DND-41 (cell line): ENCODE data around the gene SLC10A7.

ENCODE experiments used
- ATAC-seq: fragments of 200-7000 bp; cut with Tn5 transposase; 3 replicates; pipeline ENCODE4 v1.9.1; 2021; ENCODE audit warnings: low read depth; ENCODE audit not compliant: insufficient read depth
- DNase-seq: peaks from one replicate; pipeline ENCODE4 v3.0.0-alpha.2; 2020
- H2AFZ ChIP-seq: 2 replicates; pipeline ENCODE4 v1.6.0; 2012; ENCODE audit warnings: low read depth, low read length
- H3K27ac ChIP-seq: 2 replicates; pipeline ENCODE4 v1.5.1; 2012; ENCODE audit warnings: low read length, inconsistent platforms
- H3K27me3 ChIP-seq: fragments of 200-600 bp; sonication (generic); 2 replicates; pipeline ENCODE4 v1.6.0; 2012; ENCODE audit warnings: low read length, mild to moderate bottlenecking, inconsistent platforms; ENCODE audit not compliant: insufficient read depth, poor library complexity
- H3K36me3 ChIP-seq: 2 replicates; pipeline ENCODE4 v1.5.1; 2012; ENCODE audit warnings: low read length, inconsistent platforms; ENCODE audit not compliant: insufficient read depth
- H3K4me1 ChIP-seq: 2 replicates; pipeline ENCODE4 v1.5.1; 2012; ENCODE audit warnings: mild to moderate bottlenecking, low read length; ENCODE audit not compliant: insufficient read depth
- H3K4me2 ChIP-seq: 2 replicates; pipeline ENCODE4 v1.6.0; 2012; ENCODE audit warnings: mild to moderate bottlenecking, moderate library complexity, low read length, inconsistent platforms; ENCODE audit not compliant: insufficient read depth
- H3K4me3 ChIP-seq, 2 experiments: fragments of 200-600 bp in 1 of 2; shearing (Covaris generic) in 1 of 2; 2 replicates each; pipeline ENCODE4 v1.5.1; 2012 to 2016; ENCODE audit warnings: inconsistent platforms in 2 of 2, low read length in 2 of 2, mild to moderate bottlenecking in 2 of 2, low read depth in 1 of 2, moderate library complexity in 1 of 2
- H3K79me2 ChIP-seq: 2 replicates; pipeline ENCODE4 v1.6.0; 2012; ENCODE audit warnings: low read length, inconsistent platforms; ENCODE audit not compliant: insufficient read depth
- H3K9ac ChIP-seq: 2 replicates; pipeline ENCODE4 v1.6.0; 2012; ENCODE audit warnings: low read depth, mild to moderate bottlenecking, inconsistent platforms, low read length, moderate library complexity
- H3K9me3 ChIP-seq: 2 replicates; pipeline ENCODE4 v1.5.1; 2012; ENCODE audit warnings: low read length, moderate library complexity, mild to moderate bottlenecking, inconsistent platforms; ENCODE audit not compliant: insufficient read depth, severe bottlenecking
- H4K20me1 ChIP-seq: 2 replicates; pipeline ENCODE4 v1.6.0; 2012; ENCODE audit warnings: low read length; ENCODE audit not compliant: insufficient read depth
- EZH2 ChIP-seq: IDR thresholded peaks from 3 replicates; pipeline ENCODE4 v1.6.1; 2012; ENCODE audit warnings: borderline replicate concordance, low read depth, mild to moderate bottlenecking, moderate library complexity, low read length, inconsistent platforms; ENCODE audit not compliant: severe bottlenecking
- TF ChIP-seq, protein P1 (sequence below): IDR thresholded peaks from 2 replicates; pipeline ENCODE4 v1.5.1; 2012; ENCODE audit warnings: borderline replicate concordance, low read length, moderate library complexity, mild to moderate bottlenecking; ENCODE audit not compliant: poor library complexity, severe bottlenecking; ENCODE audit errors: extremely low read depth

Gene SLC10A7

DNA sequence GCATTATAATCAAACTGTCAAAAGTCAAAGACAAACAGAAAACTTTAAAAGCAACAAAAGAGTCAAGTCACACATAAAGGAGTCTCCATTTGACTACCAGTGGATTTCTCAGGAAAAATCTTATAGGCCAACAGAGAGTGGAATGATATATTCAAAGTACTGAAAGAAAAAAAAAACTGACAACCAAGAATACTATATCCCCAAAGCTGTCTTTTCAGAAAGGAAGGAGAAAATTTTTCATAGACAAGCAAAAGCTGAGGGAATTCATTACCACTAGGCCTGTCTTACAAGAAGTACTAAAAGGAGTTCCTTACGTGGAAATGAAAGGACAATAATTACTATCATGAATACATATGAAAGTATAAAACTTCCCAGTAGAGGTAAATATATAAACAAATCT is 39.0 kb downstream of the SLC10A7 start:
- H3K4me2 ChIP-seq = no peak overlapping the region
- peaks cover 16% of the 10 kb centered on the region; the same call in 1 of the 2 replicates for H3K36me3 ChIP-seq
- H3K27ac ChIP-seq = no peak overlapping the region
- H3K4me3 ChIP-seq = no peak overlapping the region
- H4K20me1 ChIP-seq = no peaks in the 10 kb centered on the region
- TF ChIP-seq, protein P1, sequence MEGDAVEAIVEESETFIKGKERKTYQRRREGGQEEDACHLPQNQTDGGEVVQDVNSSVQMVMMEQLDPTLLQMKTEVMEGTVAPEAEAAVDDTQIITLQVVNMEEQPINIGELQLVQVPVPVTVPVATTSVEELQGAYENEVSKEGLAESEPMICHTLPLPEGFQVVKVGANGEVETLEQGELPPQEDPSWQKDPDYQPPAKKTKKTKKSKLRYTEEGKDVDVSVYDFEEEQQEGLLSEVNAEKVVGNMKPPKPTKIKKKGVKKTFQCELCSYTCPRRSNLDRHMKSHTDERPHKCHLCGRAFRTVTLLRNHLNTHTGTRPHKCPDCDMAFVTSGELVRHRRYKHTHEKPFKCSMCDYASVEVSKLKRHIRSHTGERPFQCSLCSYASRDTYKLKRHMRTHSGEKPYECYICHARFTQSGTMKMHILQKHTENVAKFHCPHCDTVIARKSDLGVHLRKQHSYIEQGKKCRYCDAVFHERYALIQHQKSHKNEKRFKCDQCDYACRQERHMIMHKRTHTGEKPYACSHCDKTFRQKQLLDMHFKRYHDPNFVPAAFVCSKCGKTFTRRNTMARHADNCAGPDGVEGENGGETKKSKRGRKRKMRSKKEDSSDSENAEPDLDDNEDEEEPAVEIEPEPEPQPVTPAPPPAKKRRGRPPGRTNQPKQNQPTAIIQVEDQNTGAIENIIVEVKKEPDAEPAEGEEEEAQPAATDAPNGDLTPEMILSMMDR = no peak
- TF ChIP-seq EZH2 = no peak
- H2AFZ ChIP-seq = no peak overlapping the region
- peaks cover 4% of the 10 kb centered on the region for H3K9me3 ChIP-seq
- no peaks in the 10 kb centered on the region for H3K79me2 ChIP-seq
- no peak overlapping the region for H3K9ac ChIP-seq
- ATAC-seq (no peak), DNase-seq (no peak)
- H3K4me1 ChIP-seq = no peaks in the 10 kb centered on the region
- no peaks in the 10 kb centered on the region for H3K27me3 ChIP-seq

DNA sequence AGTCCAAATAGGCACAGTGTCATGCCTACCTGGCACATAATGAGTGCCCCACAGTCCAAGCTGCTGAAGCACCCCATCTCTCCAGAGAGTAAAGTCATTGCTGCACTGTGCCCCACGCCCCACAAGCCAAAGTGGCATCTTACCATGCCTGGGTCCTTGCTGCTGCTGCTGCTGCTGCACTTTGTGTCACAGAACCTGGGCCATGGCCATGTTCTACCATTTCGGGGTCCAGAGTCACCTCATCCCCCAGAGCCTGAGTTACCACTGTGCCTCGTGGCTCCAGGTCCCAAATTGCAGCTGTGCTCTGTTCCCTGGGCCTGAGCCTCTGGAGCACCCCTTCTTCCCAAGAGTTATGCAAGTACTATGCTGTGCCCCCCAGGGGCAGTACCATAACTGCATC is 40.5 kb downstream of the SLC10A7 start:
- no peak for TF ChIP-seq EZH2
- TF ChIP-seq, protein P1 = no peak
- H3K79me2 ChIP-seq = no peaks in the 10 kb centered on the region
- H3K4me1 ChIP-seq = no peaks in the 10 kb centered on the region
- no peak overlapping the region for H3K27ac ChIP-seq
- no peak overlapping the region for H3K4me2 ChIP-seq
- peaks cover 16% of the 10 kb centered on the region; the same call in 1 of the 2 replicates for H3K36me3 ChIP-seq
- no peak overlapping the region for H3K4me3 ChIP-seq
- peaks cover 4% of the 10 kb centered on the region for H3K9me3 ChIP-seq
- H3K9ac ChIP-seq = no peak overlapping the region
- H3K27me3 ChIP-seq = no peaks in the 10 kb centered on the region
- ATAC-seq (no peak), DNase-seq (no peak)
- H2AFZ ChIP-seq = no peak overlapping the region
- no peaks in the 10 kb centered on the region for H4K20me1 ChIP-seq

DNA sequence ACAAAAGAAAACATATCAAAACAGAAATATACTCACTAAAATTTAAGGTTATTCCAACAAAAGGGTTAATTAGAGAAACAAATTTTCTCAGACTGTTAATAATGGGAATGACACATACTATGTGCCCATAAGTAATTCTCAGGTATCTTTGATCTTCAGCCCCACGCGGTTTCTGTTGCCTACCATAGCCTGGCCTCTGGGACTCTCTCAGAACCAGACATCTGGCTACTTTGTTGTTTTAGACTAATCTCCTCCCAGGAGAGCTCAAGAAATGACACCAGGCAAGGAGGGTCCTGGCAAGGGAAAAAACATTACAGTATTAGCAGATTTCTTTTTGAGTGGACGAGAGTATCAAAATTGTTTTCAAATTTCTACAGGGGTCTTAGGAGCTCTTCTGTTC is 43.7 kb downstream of the SLC10A7 start:
- TF ChIP-seq, protein P1 = no peak
- TF ChIP-seq EZH2 = no peak
- Histone ChIP-seq H3K79me2 (no peaks in the 10 kb centered on the region), H3K9ac (no peak overlapping the region), H3K4me2 (no peak overlapping the region), H3K27ac (no peak overlapping the region), H2AFZ (no peak overlapping the region), H3K27me3 (no peaks in the 10 kb centered on the region), H3K4me1 (no peaks in the 10 kb centered on the region), H3K4me3 (no peak overlapping the region), H4K20me1 (no peaks in the 10 kb centered on the region), H3K9me3 (no peaks in the 10 kb centered on the region), H3K36me3 (0 out of 2 replicates have a peak, but pooled peaks cover 5% of the 10 kb centered on the region)
- DNase-seq (no peak), ATAC-seq (no peak)

DNA sequence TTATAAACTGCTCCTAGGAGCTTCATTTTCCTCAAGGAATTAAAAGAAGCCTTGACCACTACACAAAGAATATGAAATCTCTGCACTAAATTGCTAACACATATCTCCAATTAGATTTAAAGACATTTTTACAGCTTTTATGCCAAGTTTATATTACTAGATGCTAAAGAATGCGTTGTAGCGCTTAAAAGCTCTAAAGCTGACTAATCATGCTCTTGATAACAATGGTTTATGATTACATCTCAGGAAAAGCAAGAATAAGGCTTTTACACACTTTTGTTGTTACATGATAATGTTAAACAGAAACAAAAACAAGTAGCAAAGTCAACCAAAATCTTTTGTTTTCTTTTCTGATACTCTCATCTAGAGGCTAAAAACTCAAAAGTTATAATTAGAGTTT is 44.7 kb downstream of the SLC10A7 start:
- no peak overlapping the region for H3K27ac ChIP-seq
- no peak overlapping the region for H2AFZ ChIP-seq
- no peaks in the 10 kb centered on the region for H4K20me1 ChIP-seq
- no peak overlapping the region for H3K4me2 ChIP-seq
- ATAC-seq (no peak), DNase-seq (no peak)
- 0 out of 2 replicates have a peak, but pooled peaks cover 5% of the 10 kb centered on the region for H3K36me3 ChIP-seq
- H3K27me3 ChIP-seq = no peaks in the 10 kb centered on the region
- no peak overlapping the region for H3K4me3 ChIP-seq
- H3K4me1 ChIP-seq = no peaks in the 10 kb centered on the region
- H3K79me2 ChIP-seq = no peaks in the 10 kb centered on the region
- no peaks in the 10 kb centered on the region for H3K9me3 ChIP-seq
- H3K9ac ChIP-seq = no peak overlapping the region
- TF ChIP-seq, protein P1 = no peak
- no peak for TF ChIP-seq EZH2
